NOMO-1 treated with DMSO at 0.1 percent for 48 hours (cell line): ENCODE measurements around the gene FBXW4.

ENCODE experiments used
- DNase-seq: peaks from one replicate; lab custom pipeline; 2025; ENCODE audit not compliant: unreplicated experiment; lab: John Stamatoyannopoulos, UW

The FBXW4 gene

DNA sequence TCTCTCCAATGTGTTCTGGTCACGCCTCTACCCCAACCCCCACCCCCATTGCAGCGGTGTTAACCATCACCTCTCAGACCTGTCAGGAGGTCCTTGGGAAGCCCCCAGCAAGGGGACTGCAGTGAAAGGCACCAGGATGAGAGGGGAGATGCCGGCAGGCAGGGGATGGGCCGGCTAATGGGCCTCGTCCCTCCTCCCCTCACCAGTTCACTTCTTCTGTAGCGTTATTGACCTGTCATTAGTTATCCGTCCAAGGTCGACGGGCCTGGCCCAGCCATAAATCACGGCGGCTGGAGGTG, 125.7 kb downstream of the FBXW4 start:
- DNase-seq: no peak

DNA sequence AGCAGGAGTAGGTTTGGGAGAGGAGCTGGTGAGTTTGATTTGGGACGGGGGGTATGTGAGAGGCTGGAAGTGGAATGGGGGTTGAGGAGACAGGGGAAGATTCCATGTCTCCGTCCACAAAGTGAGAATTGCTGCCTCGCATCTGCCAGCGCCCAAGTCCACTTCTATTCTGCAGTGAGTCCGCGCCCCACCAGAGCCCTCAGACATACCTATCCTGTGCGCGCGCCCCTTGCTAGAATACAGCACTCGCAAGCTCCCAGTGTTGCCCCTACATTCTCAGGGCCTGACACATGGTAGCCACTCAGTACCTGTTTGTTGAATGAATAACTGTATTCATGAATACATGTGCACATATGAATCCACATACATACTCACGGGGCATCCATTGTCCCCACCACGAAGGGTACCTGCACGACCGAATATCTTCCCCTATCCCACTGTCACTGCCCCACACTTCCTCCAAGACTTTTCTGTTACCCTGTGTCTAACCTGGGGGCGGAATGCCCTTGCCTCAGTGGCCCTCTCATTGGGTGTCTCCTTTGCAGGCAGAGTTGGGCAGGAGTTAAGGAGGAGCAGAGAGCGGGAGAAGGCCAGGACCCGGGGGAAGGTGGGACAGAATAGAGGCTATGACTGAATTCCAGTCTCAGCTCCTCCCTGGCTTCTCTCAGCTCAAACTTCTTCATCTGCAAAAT, 126.8 kb downstream of the FBXW4 start:
- no peak for DNase-seq

DNA sequence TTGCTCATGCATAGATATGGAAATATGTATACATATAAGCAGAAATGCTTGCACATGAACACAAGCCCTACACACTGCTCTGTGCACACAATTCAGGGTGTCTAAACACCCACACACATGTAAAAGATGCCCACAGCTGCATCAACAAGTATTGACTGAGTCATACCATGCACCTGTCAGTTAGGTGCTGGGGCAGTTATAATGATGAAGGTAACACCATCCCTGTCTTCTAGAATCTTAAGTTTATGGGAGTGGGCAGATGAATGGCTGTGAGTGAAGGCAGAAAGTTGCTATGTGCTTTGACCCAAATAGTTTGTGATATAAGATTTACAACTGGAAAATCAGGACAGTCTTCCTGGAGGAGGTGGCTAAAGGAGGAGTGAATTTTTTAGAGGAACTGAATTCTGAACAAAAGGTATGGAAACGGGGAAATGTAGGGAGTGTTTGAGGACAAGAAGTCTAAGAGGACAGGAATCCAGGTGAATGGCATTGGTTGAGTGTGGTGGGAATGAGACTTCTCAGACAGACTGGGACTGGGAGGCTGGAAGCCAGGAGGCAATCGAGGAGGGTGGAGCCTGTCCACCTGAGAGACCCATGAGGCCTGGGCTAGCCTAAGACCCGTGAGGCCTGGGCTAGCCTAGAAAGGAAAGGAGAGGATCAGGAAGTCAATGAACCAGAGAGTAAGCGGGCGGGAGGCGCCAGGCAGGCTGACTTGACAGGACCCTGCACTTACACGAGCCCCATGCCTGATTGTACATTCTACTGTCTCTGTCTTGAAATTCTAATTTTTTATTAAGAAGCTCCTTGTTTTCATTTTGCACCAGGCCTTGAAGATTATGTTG, 127.6 kb downstream of the FBXW4 start:
- DNase-seq: no peak

DNA sequence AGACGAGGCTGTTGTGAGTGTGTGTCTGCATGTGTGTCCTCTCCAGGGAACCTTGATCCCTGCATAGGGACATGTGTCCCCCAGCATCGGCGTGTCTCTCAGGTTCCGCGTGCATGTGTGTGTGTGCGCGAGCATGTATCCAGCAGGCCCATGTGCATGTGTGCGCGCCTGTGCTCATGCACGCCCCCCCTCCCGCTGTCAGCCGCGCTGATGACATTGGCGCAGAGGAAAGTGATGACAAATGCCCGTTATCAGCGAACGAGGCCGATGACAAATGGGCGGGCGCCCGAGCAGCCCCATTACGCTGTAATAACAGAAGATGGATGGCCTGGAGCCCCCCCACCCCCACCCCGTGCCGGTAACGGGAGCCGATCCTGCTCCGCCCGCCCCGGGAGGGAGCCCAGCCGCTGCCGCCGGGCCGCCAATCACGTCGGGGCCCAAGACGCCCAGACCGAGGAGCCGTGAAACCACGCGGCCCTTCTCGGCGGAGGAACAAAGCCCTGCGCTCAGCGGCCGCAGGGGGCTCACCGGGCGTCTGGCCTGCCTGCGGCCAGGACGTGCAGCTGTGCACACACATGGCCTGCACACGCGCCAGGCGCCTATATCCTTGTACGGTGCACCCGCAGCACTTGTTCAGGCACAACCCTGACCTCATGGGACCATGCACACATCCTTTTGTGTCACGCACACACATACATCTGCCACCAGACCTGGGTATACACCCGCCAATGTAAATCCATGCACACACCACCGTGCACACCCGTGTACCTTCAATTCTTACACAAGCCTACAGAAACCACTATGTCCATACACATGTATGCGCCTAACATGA, 128.4 kb downstream of the FBXW4 start:
- no peak for DNase-seq

DNA sequence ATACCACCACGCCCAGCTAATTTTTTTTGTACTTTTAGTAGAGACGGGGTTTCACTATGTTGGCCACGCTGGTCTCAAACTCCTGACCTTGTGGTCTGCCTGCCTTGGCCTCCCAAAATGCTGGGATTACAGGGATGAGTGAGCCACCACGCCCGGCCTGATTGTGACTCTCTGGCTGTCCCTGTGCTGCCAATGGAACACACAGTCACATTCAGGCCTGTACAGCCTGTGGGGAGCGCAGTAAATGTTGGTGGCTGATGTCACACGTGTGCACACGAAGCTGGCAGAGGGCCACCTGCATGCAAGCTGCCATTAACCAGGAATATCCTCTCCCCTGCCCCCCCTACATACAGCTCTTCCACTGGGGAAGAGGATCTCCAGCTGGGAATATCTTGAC, 129.0 kb downstream of the FBXW4 start:
- no peak for DNase-seq

DNA sequence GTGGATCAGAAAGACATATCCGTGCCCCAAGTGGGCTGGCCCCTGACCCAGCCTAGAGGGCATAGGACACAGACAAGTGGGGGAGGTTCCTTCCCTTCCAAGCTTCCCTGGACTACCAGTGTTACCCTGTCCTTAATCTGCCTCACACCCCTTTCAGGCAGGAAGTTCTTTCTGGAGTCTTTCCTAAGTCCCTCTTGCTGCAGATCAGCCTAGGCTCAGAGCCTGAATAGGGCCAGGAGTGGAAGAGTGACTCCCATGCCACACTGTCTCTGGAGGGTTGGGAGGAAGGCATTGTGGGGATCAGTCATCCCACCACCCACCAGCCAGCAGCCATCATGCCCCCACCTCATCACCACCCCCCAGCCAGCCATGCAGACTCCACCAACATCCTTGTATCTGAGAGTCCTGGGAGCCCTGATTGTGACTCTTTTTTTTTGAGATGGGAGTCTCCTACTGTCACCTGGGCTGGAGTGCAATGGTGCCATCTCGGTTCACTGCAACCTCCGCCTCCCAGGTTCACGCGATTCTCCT, 129.5 kb downstream of the FBXW4 start:
- no peak for DNase-seq

DNA sequence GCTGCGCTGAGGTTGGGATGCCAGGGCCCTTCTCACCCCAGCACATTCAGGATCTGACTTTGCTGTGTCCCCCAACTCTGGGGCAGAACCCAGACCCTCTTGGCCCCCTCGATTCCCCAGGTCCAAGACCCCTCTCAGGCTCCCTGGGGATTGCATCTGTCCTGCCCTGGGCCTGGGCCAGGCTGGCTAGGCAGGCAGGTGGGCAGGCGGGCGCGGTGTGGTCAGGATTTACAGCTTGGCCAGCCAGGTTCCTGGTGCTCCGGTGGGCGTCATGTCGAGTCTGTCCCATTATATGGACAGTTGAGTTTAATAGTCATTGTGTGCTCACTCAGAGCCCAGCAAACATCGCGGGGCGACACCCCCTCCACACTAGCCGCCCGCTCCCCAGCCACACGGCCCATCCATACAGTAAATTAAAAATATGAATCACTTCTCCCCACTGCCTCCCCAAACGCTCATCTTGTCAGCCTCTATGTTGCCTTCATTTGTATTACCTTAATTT, 130.4 kb downstream of the FBXW4 start:
- DNase-seq: no peak

DNA sequence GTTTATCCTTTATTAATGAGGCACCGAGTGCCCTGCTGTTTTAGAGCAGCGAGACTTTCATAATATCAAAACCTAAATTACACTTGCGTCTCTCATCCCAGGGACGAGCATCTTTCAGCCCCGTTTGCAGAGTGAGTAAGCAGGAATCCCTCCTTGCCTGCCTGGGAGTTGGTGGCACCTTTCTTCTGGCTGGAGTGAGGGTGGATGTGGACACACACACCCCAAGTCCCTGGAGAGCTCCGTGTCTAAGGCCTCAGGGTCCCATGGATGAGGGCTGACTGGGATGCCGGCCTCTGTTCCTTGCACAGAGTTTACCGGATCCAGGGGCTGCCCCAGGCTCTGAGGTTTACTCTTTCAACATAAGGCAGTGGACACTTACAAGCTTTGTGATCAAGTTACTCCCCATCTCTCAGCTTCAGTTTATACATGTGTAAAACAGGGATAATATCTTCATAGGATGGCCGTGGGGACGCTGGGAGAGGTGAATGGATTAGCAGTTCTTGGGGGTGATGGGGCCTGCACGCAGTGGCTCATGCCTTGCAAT, 131.4 kb downstream of the FBXW4 start:
- DNase-seq: no peak

DNA sequence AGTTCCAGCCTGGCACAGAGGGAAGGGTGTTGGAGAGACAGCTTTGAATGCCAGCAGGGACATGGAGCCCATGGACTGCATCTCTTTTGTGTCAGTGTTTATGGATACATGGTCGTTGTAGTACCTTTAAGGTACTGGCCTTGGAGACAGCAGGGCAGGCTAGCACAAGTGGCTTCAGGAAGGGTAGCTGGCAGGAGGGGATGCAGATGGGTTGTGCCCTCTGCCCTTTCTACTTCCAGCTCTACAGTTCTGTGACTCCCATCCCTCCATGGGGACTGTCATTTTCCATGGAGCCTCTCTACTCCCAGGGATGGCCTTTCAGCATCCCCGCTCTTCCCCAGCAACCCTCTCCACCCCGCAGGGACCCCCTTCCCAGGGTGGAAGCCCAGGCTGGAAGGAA, 132.0 kb downstream of the FBXW4 start:
- DNase-seq: no peak

DNA sequence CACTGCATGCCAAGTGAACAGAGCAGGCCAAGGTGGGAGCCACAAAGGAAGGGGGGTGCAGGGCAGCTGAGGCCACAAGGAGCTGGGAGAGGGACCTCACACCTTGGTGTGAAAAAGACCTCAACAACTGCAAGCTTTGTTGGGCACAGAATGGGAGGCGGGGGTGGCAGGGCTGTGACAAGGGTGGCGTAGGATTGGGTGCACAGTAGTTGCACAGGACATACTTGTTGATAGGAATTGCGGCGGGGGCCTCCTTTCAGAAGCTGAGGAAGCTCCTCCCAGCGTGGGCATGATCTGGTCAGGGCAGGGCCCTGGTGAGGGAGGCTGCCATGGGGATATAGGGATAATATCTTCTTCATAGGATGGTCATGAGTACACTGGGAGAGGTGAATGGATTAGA, 132.7 kb downstream of the FBXW4 start:
- no peak for DNase-seq

DNA sequence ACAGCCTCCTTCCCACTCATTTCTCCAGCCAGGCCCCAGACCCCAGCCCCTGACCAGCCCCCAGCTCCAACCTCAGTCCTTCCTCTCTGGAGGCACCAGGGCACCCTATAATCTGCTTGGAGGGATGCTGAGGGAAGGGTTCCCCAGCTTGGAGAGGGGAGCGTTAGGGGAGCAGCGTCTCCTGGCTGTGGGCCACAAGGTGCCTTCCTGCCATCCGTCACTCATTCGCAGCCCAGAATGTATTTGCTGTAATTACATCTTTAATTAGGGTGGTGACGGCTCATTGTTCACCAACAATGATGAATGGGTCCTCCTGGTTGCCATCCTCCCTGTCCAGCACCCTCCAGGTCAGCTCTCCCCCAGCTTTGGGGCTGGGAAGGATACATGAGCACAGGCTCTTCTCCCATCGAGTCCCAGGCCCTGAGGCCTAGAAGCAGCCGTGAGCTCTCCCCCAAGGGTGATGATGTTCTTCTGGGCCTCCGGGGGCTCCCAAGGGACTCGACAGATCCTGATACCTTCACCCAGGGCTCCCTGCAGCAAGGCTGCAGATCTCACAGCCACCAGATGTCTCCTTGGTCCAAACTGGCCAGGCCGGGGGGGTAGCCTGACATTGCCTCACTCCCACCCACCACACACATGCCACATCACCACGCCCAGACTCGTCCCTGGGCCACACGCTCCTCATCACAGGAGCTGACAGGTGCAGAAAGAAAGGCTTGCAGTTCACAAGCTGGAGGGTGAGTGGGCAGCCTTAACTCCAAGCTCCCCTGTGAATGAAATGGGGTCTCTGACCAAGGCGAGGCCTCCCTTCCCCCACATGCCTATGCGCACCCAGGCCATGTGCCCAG, 133.7 kb downstream of the FBXW4 start:
- DNase-seq: no peak
